Central memory CD8-positive, alpha-beta T cell (primary cell): Measurements from ENCODE around the gene ERFE.
"Not testable (repeated sequence)": the region's sequence is repeated elsewhere in the genome, so short reads cannot be mapped to it uniquely, and the experiment has no call there.

Experiments
- ATAC-seq: fragments of 150-1000 bp; cut with Tn5 transposase; replicated peaks from 2 replicates; pipeline ENCODE4 v1.10.0; 2022; ENCODE audit warnings: mild to moderate bottlenecking, moderate FRiP score, moderate number of reproducible peaks; ENCODE audit not compliant: poor library complexity, severe bottlenecking; ENCODE audit errors: extremely low read depth
- DNase-seq, 2 donors: peaks; one replicate each; pipeline ENCODE4 v3.0.0; 2021; ENCODE audit warnings: low spot score in 2 of 2
- H3K27ac Mint-ChIP-seq: one replicate; pipeline ENCODE4 v1.8.0; 2022; ENCODE audit warnings: low read depth, mild to moderate bottlenecking, moderate library complexity, mixed read lengths
- H3K27me3 Mint-ChIP-seq: one replicate; pipeline ENCODE4 v1.8.0; 2022; ENCODE audit warnings: mixed read lengths
- H3K36me3 Mint-ChIP-seq: one replicate; pipeline ENCODE4 v1.8.0; 2022; ENCODE audit warnings: mild to moderate bottlenecking, moderate library complexity, mixed read lengths; ENCODE audit not compliant: insufficient read depth
- H3K4me1 Mint-ChIP-seq: one replicate; pipeline ENCODE4 v1.8.0; 2022; ENCODE audit warnings: mixed read lengths
- H3K4me3 Mint-ChIP-seq: one replicate; pipeline ENCODE4 v1.8.0; 2022; ENCODE audit warnings: mild to moderate bottlenecking, moderate library complexity, mixed read lengths
- H3K9me3 Mint-ChIP-seq: one replicate; pipeline ENCODE4 v1.8.0; 2022; ENCODE audit warnings: mixed read lengths

The ERFE gene

GRCh38 chr2:238168196-238169047 lies 9.7 kb downstream of the ERFE start:
- ATAC-seq = no peak
- peaks cover 11% of the 10 kb centered on the region for H3K27me3 Mint-ChIP-seq
- DNase-seq = no peak
- no peak overlapping the region for H3K4me3 Mint-ChIP-seq
- H3K9me3 Mint-ChIP-seq = no peaks in the 10 kb centered on the region
- no peak overlapping the region for H3K27ac Mint-ChIP-seq
- H3K4me1 Mint-ChIP-seq = no peaks in the 10 kb centered on the region
- H3K36me3 Mint-ChIP-seq = peaks cover 40% of the 10 kb centered on the region

GRCh38 chr2:238169048-238169707 lies 10.4 kb downstream of the ERFE start:
- Mint-ChIP-seq H3K36me3 (peaks cover 43% of the 10 kb centered on the region), H3K4me1 (no peaks in the 10 kb centered on the region), H3K4me3 (no peak overlapping the region), H3K27ac (no peak overlapping the region), H3K27me3 (peaks cover 11% of the 10 kb centered on the region), H3K9me3 (no peaks in the 10 kb centered on the region)
- DNase-seq (no peak), ATAC-seq (no peak)

- Mint-ChIP-seq H3K27ac (no peak overlapping the region), H3K36me3 (peaks cover 49% of the 10 kb centered on the region), H3K27me3 (peaks cover 6% of the 10 kb centered on the region), H3K4me1 (no peaks in the 10 kb centered on the region), H3K4me3 (no peak overlapping the region), H3K9me3 (no peaks in the 10 kb centered on the region)
- ATAC-seq (no peak), DNase-seq (no peak)
These were observed 11.0 kb downstream of the ERFE start for GRCh38 chr2:238169708-238170251.

GRCh38 chr2:238170386-238171071 lies 11.8 kb downstream of the ERFE start:
- no peak overlapping the region for H3K27ac Mint-ChIP-seq
- H3K4me1 Mint-ChIP-seq = no peaks in the 10 kb centered on the region
- ATAC-seq (no peak), DNase-seq (no peak)
- peaks cover 50% of the 10 kb centered on the region for H3K36me3 Mint-ChIP-seq
- H3K27me3 Mint-ChIP-seq = no peaks in the 10 kb centered on the region
- H3K9me3 Mint-ChIP-seq = no peaks in the 10 kb centered on the region
- H3K4me3 Mint-ChIP-seq = no peak overlapping the region

- ATAC-seq, H3K4me1 Mint-ChIP-seq, DNase-seq, H3K4me3 Mint-ChIP-seq, H3K27ac Mint-ChIP-seq, H3K9me3 Mint-ChIP-seq, H3K27me3 Mint-ChIP-seq: not testable (repeated sequence)
- H3K36me3 Mint-ChIP-seq = peaks cover 53% of the 10 kb centered on the region
These were observed 12.3 kb downstream of the ERFE start for GRCh38 chr2:238171072-238171431.

GRCh38 chr2:238171575-238172187 lies 12.9 kb downstream of the ERFE start:
- no peak overlapping the region for H3K27ac Mint-ChIP-seq
- no peak overlapping the region for H3K4me3 Mint-ChIP-seq
- peaks cover 56% of the 10 kb centered on the region for H3K36me3 Mint-ChIP-seq
- DNase-seq = no peak
- no peaks in the 10 kb centered on the region for H3K27me3 Mint-ChIP-seq
- ATAC-seq = no peak
- no peaks in the 10 kb centered on the region for H3K9me3 Mint-ChIP-seq
- H3K4me1 Mint-ChIP-seq = peaks cover 6% of the 10 kb centered on the region

GRCh38 chr2:238172439-238172838 lies 13.7 kb downstream of the ERFE start:
- DNase-seq (no peak), ATAC-seq (no peak)
- H3K36me3 Mint-ChIP-seq = peaks cover 60% of the 10 kb centered on the region
- H3K4me3 Mint-ChIP-seq = no peak overlapping the region
- peak overlapping the region; percentile 56 for H3K27ac Mint-ChIP-seq
- H3K9me3 Mint-ChIP-seq = no peaks in the 10 kb centered on the region
- H3K27me3 Mint-ChIP-seq = no peaks in the 10 kb centered on the region
- peaks cover 6% of the 10 kb centered on the region for H3K4me1 Mint-ChIP-seq

- Mint-ChIP-seq H3K27me3 (no peaks in the 10 kb centered on the region), H3K27ac (peak overlapping the region; percentile 56), H3K4me1 (peaks cover 6% of the 10 kb centered on the region), H3K9me3 (no peaks in the 10 kb centered on the region), H3K36me3 (peaks cover 62% of the 10 kb centered on the region), H3K4me3 (no peak overlapping the region)
- ATAC-seq (no peak), DNase-seq (no peak)
These were observed 14.9 kb downstream of the ERFE start for GRCh38 chr2:238173692-238174091.

GRCh38 chr2:238174291-238174690 lies 15.5 kb downstream of the ERFE start:
- ATAC-seq (no peak), DNase-seq (no peak)
- H3K4me3 Mint-ChIP-seq = no peak overlapping the region
- H3K36me3 Mint-ChIP-seq = peaks cover 63% of the 10 kb centered on the region
- no peaks in the 10 kb centered on the region for H3K9me3 Mint-ChIP-seq
- H3K27ac Mint-ChIP-seq = no peak overlapping the region
- H3K27me3 Mint-ChIP-seq = no peaks in the 10 kb centered on the region
- H3K4me1 Mint-ChIP-seq = peaks cover 6% of the 10 kb centered on the region

- no peaks in the 10 kb centered on the region for H3K27me3 Mint-ChIP-seq
- no peaks in the 10 kb centered on the region for H3K9me3 Mint-ChIP-seq
- H3K36me3 Mint-ChIP-seq = peaks cover 64% of the 10 kb centered on the region
- DNase-seq = no peak
- no peak overlapping the region for H3K4me3 Mint-ChIP-seq
- peaks cover 6% of the 10 kb centered on the region for H3K4me1 Mint-ChIP-seq
- no peak for ATAC-seq
- H3K27ac Mint-ChIP-seq = no peak overlapping the region
These were observed 15.9 kb downstream of the ERFE start for GRCh38 chr2:238174701-238175100.

GRCh38 chr2:238176613-238177012 lies 17.8 kb downstream of the ERFE start:
- no peak for DNase-seq
- peaks cover 67% of the 10 kb centered on the region for H3K36me3 Mint-ChIP-seq
- no peak for ATAC-seq
- H3K4me1 Mint-ChIP-seq = peaks cover 6% of the 10 kb centered on the region
- no peaks in the 10 kb centered on the region for H3K27me3 Mint-ChIP-seq
- H3K27ac Mint-ChIP-seq = no peak overlapping the region
- H3K4me3 Mint-ChIP-seq = no peak overlapping the region
- H3K9me3 Mint-ChIP-seq = no peaks in the 10 kb centered on the region

GRCh38 chr2:238180554-238180953 lies 21.8 kb downstream of the ERFE start:
- no peak overlapping the region for H3K4me3 Mint-ChIP-seq
- no peak for ATAC-seq

More at GRCh38 chr2:238180554-238180953, 21.8 kb downstream of the ERFE start:
- Mint-ChIP-seq H3K27me3 (no peaks in the 10 kb centered on the region), H3K4me1 (peaks cover 22% of the 10 kb centered on the region), H3K36me3 (peaks cover 87% of the 10 kb centered on the region), H3K9me3 (no peaks in the 10 kb centered on the region), H3K27ac (no peak overlapping the region)
- no peak for DNase-seq
